Pulmonary artery endothelial cell (primary cell): Measurements from ENCODE around the gene PCLO. TPM values are rescaled to one million over a fixed set of nuclear protein-coding genes. Genes with fewer than 3 reads are reported as not detected.
"Not testable (repeated sequence)": the region's sequence is repeated elsewhere in the genome, so short reads cannot be mapped to it uniquely, and the experiment has no call there.

ENCODE experiments used
- DNase-seq: peaks from one replicate; pipeline ENCODE4 v3.0.0-alpha.2; 2011; ENCODE audit warnings: low read depth, low spot score
- total RNA-seq: library from RNA; depleted of rRNA; stranded (reverse); fragments of >200 nt; gene quantifications from 2 replicates; pipeline ENCODE4 v1.2.3, GENCODE V29; 2014

The PCLO gene
- total RNA-seq, 1 donor from 2014 or later, result under 0.01 TPM

DNA sequence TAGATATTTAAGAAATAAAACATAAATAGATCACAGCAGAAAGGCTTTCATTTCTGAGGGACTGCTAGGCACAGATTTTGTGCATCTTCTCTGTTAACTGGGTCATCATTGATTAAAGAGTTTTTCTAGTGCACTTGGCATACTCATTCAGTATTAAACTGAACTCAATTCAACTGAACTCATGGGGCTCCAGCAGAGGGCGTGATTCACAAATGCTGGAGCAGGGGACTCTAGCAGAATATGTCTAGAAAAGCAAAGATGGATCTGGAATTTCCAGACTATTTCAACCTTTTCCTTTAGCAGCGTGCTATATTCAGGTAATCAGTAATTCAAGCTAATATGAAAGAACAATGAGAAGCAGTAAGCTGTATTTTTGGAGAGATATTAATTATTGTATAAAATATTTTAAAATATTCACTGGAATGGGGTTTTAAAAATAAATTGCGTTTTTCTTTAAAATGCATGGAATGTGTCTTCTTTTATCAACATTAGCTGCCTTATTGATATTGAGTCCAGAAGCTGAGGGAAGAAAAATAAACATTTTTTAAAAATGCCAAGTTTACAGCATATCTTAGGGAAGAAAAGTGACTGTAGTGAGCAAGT lies 422.3 kb downstream of the PCLO start:
- peak; percentile 10 for DNase-seq

DNA sequence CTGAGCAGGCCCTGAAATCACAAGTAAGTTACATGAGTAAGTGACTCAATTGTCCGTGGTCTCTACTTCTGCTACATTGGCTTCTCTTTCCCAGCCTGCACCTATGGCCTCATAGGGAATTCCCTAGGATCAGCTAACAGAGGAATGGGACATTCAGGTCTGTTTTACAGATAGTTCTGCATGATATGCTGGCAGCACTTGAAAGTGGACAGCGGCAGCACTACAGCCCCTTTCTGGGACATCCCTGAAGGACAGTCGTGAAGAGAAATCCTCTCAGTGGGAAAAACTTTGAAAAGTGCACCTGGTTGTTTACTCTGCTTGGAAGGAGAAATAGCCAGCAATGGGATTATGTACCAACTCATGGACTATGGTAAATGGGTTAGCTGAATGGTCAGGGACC lies 426.1 kb downstream of the PCLO start:
- no peak for DNase-seq

DNA sequence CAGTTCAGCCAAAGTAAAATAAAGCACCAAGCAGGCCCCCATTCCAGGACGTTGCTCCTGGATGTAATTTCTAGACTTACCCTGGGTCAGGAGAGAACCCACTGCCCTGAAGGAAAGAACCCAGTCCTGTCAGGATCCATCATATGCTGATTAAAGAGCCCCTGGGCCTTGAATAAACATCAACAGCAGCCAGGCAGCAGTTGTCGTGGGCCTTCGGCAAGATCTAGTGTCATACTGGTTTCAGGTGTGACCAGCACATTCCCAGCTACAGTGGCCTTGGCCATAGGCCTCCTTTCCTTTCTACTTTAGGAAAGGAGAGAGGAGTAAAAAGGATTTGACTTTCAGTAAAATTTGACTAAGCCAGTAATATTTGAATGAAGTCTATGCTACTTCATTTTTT lies 430.0 kb downstream of the PCLO start:
- no peak for DNase-seq

DNA sequence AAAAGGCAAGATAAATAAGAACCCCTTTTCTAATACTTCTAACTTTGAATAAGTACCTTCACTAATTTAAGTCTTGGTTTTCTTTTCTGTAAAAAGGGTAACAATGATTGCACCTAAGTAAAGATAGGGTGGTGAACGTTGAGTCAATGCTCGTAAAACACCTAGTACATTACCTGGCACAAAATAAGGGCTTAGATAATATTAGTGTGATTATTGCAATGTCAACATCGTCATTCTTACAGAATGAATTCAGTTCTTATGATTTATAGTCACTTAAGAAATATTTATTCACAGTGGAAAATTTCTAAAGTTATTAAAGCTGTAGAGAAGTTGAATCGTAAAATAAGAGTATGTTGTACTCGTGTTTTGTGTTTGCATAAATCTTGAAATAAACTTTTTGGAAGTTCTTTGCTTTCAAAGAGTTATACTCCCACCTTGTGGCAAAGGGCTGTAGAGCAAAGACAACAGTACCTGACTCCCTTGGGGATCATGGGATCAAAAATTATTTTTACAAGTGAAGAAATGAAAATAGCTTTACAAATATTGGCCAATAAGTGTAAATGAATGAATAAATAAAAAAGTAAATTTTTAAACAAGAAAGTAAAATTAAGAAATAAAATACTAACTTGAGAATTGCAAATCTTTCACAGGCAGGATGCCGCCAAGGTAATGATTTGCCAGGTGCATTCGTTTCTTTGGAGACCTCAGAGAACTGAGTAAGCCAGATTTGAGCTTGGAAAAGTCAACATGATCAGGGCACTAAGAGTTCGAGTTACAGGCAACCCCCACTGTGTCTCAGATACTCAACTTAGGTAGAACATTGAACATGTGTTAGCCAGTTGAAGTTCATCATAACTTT lies 433.3 kb downstream of the PCLO start:
- peak; percentile 1 for DNase-seq

DNA sequence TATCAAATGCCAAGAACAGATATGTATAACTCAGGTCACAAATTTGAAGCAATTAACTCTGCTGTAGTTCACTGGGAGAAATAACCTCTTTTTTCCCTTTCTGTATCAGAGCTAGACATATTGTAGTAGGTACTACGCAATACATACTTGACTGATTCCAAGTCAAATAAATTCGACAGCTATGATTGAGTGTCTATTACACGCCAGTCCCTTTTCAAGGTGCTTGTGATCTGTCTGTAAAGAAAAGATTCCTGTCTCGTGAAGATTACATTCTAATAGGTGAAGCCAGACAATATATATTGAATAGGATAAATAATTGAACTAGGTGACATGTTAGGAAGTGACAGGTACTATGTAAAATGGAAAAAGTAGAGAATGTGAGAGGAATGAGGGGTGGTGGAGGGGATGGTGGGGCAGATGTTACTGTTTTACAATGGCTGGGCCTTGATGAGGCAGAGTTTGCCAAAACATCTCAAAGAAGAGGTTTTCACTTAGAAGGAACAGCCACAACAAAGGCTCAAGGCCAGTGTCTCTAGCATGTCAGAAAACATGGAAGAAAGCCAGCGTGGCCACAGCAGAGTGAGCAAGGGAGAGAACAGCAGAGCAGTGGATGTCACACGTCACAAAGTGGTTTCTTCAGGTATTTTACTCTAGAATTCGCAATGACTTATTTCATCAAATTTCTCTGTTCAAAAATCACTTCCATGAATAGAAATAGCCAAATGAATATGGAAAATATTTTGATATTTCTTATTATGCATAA lies 436.5 kb downstream of the PCLO start:
- no peak for DNase-seq

DNA sequence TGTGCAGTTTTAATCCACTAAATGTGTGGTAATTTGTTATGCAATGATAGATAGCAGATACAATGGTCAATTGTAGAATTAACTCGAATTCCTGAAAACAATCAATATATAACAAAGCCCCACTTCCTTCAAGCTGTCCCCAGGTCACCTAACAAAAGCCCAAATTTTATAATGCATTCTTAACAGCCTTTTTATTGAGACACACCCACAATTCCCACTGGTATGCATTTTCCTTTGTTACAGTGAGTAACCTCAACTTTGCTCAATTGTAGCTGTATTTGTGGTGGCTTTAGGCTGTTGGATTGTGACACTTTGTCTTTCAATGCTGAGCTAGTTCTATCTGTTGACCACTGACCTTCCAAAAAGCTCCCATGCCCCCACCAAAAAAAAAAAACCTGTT lies 439.3 kb downstream of the PCLO start:
- no peak for DNase-seq

DNA sequence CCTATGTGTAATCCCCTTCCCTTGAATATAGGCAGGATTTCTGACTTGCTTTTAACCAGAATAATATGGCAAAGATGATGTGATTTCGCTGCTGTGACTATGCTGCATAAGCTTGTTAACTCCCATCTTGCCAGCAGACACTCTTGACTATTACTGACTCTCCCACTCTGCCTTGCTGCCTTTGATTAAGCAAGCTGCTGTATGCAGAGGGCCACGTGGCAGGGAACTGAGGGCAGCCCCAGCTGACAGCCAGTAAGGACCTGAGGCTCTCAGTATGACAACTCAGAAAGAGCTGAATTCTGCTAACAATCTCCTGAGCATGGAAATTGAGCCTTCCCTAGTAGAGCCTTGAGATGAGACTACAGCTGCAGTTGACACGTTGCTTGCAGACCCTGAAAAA lies 439.7 kb downstream of the PCLO start:
- DNase-seq, result no peak

DNA sequence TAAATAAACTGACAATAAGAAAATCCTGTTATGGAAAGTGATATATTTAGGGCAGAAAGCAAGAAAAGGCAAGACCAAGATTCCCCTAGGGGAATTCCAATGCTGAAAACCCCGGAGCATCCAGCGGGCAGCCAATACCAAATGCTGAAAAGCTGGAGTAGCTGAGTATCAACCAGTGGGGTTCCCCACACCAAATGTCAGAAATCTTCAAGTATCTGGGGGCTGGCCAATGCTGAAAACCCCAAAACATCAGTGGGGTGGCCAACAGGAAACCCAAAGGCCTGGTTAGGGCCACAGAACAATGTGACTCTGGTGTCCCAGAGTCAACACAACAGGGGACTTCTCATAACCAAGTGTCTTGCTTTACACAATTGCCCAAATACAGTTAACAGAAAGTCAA lies 447.3 kb downstream of the PCLO start:
- DNase-seq, result no peak

DNA sequence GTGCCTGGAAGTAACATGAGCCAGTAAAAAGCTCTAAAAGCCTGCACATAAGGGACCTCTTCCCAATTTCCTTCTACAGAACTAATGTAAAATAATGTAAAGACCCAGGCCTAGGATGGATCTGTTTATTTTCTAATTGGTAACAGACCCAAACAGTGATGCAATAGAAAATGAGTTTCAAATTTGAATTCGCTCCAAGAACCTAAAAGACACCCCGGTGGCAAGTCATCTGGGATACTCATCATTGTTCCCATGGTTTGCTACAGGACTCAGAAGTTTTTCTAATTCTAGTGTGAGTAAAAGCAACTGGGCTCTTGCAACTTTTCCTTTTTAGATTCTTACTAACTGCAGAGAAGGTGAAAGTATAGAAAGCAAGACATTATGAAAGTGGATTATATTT lies 447.8 kb downstream of the PCLO start:
- no peak for DNase-seq

DNA sequence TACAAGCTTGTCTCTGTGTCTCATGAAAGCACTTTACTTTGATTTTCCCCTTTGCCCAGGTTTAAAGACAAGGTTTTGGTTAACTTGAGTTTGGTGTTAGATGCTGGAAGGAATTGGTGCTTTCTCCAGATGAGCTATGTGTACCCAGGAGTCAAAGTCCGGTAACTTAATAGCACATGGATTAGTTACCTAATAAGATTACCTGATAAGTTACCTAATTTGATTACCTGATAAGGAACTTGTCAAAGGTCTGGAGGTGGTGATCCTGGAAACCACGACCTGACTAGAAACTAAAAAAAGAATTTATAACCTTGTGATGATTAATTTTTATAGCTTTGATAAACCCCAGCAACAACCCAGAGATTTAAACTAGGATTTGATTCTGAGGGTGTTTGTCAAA lies 449.2 kb downstream of the PCLO start:
- no peak for DNase-seq

DNA sequence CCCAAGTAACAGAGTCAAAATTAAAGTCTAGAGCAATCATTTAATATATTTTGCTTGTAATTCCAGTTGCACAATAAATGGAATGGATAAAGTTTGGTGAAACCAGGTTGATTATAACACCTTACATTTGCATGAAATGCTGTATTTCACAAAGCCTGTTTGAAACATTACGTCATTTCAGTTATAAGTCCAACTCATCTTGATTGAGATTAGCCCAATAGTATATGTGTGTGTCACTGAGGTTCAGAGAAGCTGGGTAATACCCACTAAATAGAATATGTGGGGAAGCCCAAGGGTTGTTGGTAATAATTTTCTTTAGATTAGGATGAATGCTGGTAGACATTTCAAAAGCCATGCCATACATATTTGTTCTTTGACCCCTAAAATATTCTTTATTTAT lies 456.3 kb downstream of the PCLO start:
- DNase-seq, result not testable (repeated sequence)

DNA sequence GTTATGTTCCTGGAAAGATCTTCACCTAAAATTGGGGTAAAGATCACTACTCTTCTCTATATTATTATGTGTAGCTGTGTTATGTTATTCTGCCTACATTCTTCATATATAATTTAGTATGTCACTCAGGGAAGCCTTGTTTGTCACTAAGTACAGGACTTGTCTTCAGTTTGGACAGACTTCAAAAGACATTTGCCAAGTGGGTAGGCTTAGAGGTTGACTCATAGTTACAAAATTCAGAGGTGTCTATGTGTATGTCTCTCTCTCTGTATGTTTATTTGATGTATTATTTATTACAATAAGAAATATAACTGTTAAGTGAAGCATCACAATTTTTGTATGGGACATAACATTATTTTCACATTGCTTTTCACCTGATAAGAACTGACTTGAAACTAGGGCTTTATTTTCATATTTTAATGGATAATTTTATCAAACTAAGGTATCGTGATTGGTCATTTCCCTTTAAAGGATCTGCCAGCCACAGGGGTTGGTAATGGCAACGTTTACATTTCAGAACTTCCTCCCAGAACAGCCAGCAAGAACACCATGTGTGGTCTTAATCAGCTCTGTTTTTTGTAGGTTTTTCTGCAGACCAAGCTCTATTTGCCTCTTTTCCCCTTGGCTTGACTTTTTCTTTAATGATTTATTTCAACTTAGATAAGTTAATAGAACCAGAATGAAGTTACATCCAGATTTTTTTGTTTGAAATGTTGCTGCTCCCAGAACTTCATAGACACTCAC lies 457.0 kb downstream of the PCLO start:
- no peak for DNase-seq

DNA sequence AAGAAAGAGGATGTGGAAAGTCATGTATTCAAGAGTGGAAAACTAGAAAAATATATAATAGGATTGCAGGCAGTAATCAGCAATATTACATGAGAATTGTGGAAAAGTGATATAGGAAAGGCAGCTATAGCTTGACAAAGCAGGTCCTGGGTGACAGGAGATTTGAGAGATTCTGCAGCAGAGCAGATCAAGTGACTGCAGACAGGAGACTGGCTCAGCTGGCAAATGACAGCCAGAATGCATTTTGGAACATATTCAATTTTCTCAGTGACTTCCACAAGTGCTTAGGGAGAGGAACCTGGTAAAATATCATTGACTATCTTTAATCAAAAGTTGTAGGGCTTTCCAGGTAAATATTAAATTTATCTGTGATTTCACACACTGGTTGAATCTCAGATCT lies 458.6 kb downstream of the PCLO start:
- DNase-seq, result no peak
